Activated T-cell treated with anti-CD3 and anti-CD28 coated beads for 48 hours (primary cell): ENCODE results near the gene DEFB131A.
A peak's percentile ranks its signal among the peaks of the same experiment; 100 is the strongest.
"Not testable (repeated sequence)": the region's sequence is repeated elsewhere in the genome, so short reads cannot be mapped to it uniquely, and the experiment has no call there.

Experiments used
- DNase-seq: peaks from one replicate; pipeline ENCODE4 v3.0.0-alpha.2; 2020; ENCODE audit warnings: low read depth

Gene DEFB131A

GRCh38 chr4:9494256-9495035 lies 50.2 kb downstream of the DEFB131A start:
- not testable (repeated sequence) for DNase-seq

- peak; percentile 67 for DNase-seq
Observed at GRCh38 chr4:9495443-9495842, 51.2 kb downstream of the DEFB131A start.

GRCh38 chr4:9497575-9498467 lies 53.6 kb downstream of the DEFB131A start:
- not testable (repeated sequence) for DNase-seq

- not testable (repeated sequence) for DNase-seq
Observed at GRCh38 chr4:9498468-9499040, 54.3 kb downstream of the DEFB131A start.

GRCh38 chr4:9499974-9500487 lies 55.8 kb downstream of the DEFB131A start:
- not testable (repeated sequence) for DNase-seq
